Measurements from ENCODE around the gene TNFSF8. TPM values are rescaled to one million over a fixed set of nuclear protein-coding genes. Genes with fewer than 3 reads are reported as not detected.

The TNFSF8 gene
- total and polyA plus RNA-seq, 2 donors (not counting 3 experiments of a cell fraction or from before 2014, with no cell fraction given): not detected

DNA sequence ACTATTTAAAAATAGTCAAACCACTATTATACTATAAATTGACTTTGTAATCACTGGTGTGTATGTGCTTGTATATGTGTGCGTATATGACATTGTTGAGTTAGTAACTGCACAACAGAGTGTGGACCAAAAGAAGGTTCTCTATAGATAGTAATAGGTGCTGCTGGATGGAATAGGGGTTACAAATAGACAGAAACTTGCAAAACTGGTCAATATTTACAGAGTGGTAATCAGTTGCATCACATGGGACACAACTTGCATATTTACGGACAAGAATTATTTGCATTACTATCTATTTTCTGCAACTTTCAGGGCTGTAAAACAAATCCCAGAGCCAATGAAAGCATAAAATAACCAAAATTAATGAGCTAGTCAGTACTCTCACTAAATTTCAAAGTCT is 42.4 kb downstream of the TNFSF8 start:
- Histone ChIP-seq H3K27me3 (ENCODE audit: control insufficient read depth in 2 of 2, insufficient read depth in 2 of 2, low read length in 2 of 2) (no peaks in the 10 kb centered on the region), H3K9ac (replicated peaks; ENCODE audit: extremely low read depth, insufficient read depth, low read length) (no peak overlapping the region), H3K9me3 (replicated peaks; ENCODE audit: control insufficient read depth, insufficient read depth, low read length) (no peaks in the 10 kb centered on the region), H2AFZ (ENCODE audit: low read depth, low read length) (no peak overlapping the region), H3K4me3 (replicated peaks in 1 of 3; ENCODE audit: insufficient read depth in 1 of 3, low read depth in 1 of 3, low read length in 3 of 3) (no peak overlapping the region), H3K79me2 (ENCODE audit: control insufficient read depth, insufficient read depth, low read length) (no peaks in the 10 kb centered on the region), H4K20me1 (replicated peaks; ENCODE audit: control insufficient read depth, extremely low read depth, insufficient read depth, low read length) (no peaks in the 10 kb centered on the region), H3K27ac (ENCODE audit: insufficient read depth, low read depth, low read length) (no peak overlapping the region), H3K4me2 (ENCODE audit: insufficient read depth, low read length) (no peak overlapping the region), H3K4me1 (ENCODE audit: control insufficient read depth, extremely low read depth, insufficient read depth, low read length) (peaks cover 8% of the 10 kb centered on the region), H3K36me3 (ENCODE audit: control insufficient read depth in 2 of 2, extremely low read depth in 1 of 2, insufficient read depth in 2 of 2, low read length in 2 of 2) (no peaks in the 10 kb centered on the region), H3K9me1 (replicated peaks; ENCODE audit: control insufficient read depth, extremely low read depth, insufficient read depth, low read length) (no peaks in the 10 kb centered on the region)
- DNase-seq (ENCODE audit: low read depth, low spot score) (no peak), FAIRE-seq (no peak)
- no peak for TF ChIP-seq FOS (IDR thresholded peaks at IDR 0.05; ENCODE audit: borderline replicate concordance, insufficient read depth, low read length)
- TF ChIP-seq, protein P1, sequence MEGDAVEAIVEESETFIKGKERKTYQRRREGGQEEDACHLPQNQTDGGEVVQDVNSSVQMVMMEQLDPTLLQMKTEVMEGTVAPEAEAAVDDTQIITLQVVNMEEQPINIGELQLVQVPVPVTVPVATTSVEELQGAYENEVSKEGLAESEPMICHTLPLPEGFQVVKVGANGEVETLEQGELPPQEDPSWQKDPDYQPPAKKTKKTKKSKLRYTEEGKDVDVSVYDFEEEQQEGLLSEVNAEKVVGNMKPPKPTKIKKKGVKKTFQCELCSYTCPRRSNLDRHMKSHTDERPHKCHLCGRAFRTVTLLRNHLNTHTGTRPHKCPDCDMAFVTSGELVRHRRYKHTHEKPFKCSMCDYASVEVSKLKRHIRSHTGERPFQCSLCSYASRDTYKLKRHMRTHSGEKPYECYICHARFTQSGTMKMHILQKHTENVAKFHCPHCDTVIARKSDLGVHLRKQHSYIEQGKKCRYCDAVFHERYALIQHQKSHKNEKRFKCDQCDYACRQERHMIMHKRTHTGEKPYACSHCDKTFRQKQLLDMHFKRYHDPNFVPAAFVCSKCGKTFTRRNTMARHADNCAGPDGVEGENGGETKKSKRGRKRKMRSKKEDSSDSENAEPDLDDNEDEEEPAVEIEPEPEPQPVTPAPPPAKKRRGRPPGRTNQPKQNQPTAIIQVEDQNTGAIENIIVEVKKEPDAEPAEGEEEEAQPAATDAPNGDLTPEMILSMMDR (IDR thresholded peaks at IDR 0.05; ENCODE audit: extremely low read depth in 1 of 2, insufficient read depth in 1 of 2, low read depth in 1 of 2, low read length in 2 of 2): no peak
- TF ChIP-seq POLR2A (IDR thresholded peaks at IDR 0.05; ENCODE audit: low read depth, low read length): no peak
- TF ChIP-seq EZH2 (IDR thresholded peaks at IDR 0.05; ENCODE audit: borderline replicate concordance, low read depth, low read length, severe bottlenecking): no peak
- no peak for TF ChIP-seq MYC (IDR thresholded peaks at IDR 0.05; ENCODE audit: low read depth, low read length)
- TF ChIP-seq, protein P2, sequence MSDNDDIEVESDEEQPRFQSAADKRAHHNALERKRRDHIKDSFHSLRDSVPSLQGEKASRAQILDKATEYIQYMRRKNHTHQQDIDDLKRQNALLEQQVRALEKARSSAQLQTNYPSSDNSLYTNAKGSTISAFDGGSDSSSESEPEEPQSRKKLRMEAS (IDR thresholded peaks at IDR 0.05; ENCODE audit: insufficient read depth, insufficient read length): no peak
- TF ChIP-seq GATA2 (IDR thresholded peaks at IDR 0.05; ENCODE audit: insufficient read depth, insufficient read length, low read depth, low read length): no peak
- no peak for TF ChIP-seq POLR2AphosphoS5 (IDR thresholded peaks at IDR 0.05; ENCODE audit: insufficient read depth, low read depth, low read length)
- intact Hi-C loops (cut with micrococcal nuclease) (no loop called here), dilution Hi-C loops (cut with MboI; ENCODE audit: extremely low pct_ligation_motif_present, low sequenced_read_pairs) (no loop called here)
- ChIA-PET POLR2A (no interaction called here), CTCF (interaction anchor here (5.8 kb wide), 1 partner anchor 18 kb away, joined by 32 read pairs; no protein-coding TSS in a partner anchor)
- no TSS peak for BruUV-seq (replicated peaks)
